ENCODE measurements around the gene PPP1R15B. TPM values are rescaled to one million over a fixed set of nuclear protein-coding genes. Genes with fewer than 3 reads are reported as not detected.
"Not testable (repeated sequence)": the region's sequence is repeated elsewhere in the genome, so short reads cannot be mapped to it uniquely, and the experiment has no call there.

PPP1R15B gene
- total RNA-seq, 1 experiment from 2014 or later, result 52.5 TPM

DNA sequence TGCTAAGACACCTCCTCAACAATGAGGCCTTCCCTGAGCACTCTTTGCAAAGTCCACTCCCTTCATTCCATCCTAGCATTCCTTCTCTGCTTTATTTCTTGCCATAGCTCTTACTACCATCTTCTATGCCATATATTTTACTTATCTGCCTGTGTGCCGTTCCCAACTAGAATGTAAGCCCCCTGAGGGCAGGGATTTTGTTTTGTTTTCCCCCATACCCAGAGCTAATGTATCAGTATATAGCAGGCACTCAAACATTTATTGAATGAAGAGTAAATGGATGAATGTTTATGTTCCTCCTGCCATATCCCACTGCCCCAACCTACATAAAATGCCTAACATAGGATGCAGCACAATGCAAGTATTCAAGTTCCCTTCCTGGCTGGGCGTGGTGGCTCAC lies 14.9 kb upstream of the PPP1R15B start:
- H3K27ac ChIP-seq (ENCODE audit: low read depth, low read length, poor library complexity, severe bottlenecking), result no peak overlapping the region
- CTCF ChIA-PET, result no interaction called here
- no peaks in the 10 kb centered on the region for H3K9me3 ChIP-seq (ENCODE audit: low read depth, low read length, poor library complexity, severe bottlenecking)
- no peak for DNase-seq (ENCODE audit: low spot score)
- no peak overlapping the region for H3K4me3 ChIP-seq (ENCODE audit: low read depth, low read length, poor library complexity, severe bottlenecking)
- TF ChIP-seq EZH2 (IDR thresholded peaks at IDR 0.05; ENCODE audit: borderline replicate concordance, low read depth, low read length, poor library complexity, severe bottlenecking), result no peak
- TF ChIP-seq, protein P1, sequence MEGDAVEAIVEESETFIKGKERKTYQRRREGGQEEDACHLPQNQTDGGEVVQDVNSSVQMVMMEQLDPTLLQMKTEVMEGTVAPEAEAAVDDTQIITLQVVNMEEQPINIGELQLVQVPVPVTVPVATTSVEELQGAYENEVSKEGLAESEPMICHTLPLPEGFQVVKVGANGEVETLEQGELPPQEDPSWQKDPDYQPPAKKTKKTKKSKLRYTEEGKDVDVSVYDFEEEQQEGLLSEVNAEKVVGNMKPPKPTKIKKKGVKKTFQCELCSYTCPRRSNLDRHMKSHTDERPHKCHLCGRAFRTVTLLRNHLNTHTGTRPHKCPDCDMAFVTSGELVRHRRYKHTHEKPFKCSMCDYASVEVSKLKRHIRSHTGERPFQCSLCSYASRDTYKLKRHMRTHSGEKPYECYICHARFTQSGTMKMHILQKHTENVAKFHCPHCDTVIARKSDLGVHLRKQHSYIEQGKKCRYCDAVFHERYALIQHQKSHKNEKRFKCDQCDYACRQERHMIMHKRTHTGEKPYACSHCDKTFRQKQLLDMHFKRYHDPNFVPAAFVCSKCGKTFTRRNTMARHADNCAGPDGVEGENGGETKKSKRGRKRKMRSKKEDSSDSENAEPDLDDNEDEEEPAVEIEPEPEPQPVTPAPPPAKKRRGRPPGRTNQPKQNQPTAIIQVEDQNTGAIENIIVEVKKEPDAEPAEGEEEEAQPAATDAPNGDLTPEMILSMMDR (conservative IDR thresholded peaks at IDR 0.05; ENCODE audit: low read depth, low read length), result no peak
- POLR2A ChIA-PET (ENCODE audit: low non-redundant PET), result no interaction called here
- intact Hi-C loops (cut with micrococcal nuclease; ENCODE audit: unreplicated experiment), result no loop called here
- H3K36me3 ChIP-seq (ENCODE audit: insufficient read depth, low read length, poor library complexity, severe bottlenecking), result peaks cover 4% of the 10 kb centered on the region
- no peaks in the 10 kb centered on the region for H3K4me1 ChIP-seq (ENCODE audit: insufficient read depth, low read length, poor library complexity, severe bottlenecking)
- no peaks in the 10 kb centered on the region for H3K27me3 ChIP-seq (replicated peaks; ENCODE audit: insufficient read depth, low read depth, low read length, poor library complexity)
- no TSS peak for BruUV-seq (replicated peaks)

DNA sequence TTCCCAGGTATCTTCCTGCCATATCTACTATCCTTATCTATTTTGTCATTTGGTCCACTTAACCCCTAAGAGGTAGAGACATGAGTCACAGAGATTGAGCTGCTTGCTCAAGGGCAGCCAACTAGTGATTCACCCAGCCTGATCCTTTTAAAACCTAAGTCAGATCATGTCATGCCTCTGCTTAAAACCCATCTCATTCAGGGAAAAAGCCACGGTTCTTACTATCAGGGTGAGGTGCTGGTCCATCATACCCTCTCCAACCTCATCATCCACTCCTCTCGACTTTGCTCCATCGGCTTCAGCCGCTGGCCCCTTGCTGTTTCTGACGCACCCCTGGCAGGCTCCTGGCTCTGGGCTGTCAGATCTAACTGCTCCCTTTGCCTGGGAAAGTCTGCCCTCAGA lies 14.4 kb upstream of the PPP1R15B start:
- Histone ChIP-seq H3K4me1 (ENCODE audit: insufficient read depth, low read length, poor library complexity, severe bottlenecking) (no peaks in the 10 kb centered on the region), H3K27ac (ENCODE audit: low read depth, low read length, poor library complexity, severe bottlenecking) (no peak overlapping the region), H3K27me3 (replicated peaks; ENCODE audit: insufficient read depth, low read depth, low read length, poor library complexity) (no peaks in the 10 kb centered on the region), H3K4me3 (ENCODE audit: low read depth, low read length, poor library complexity, severe bottlenecking) (no peak overlapping the region), H3K36me3 (ENCODE audit: insufficient read depth, low read length, poor library complexity, severe bottlenecking) (peaks cover 1% of the 10 kb centered on the region), H3K9me3 (ENCODE audit: low read depth, low read length, poor library complexity, severe bottlenecking) (no peaks in the 10 kb centered on the region)
- no TSS peak for BruUV-seq (replicated peaks)
- ChIA-PET POLR2A (ENCODE audit: low non-redundant PET) (no interaction called here), CTCF (no interaction called here)
- DNase-seq (ENCODE audit: low spot score), result no peak
- TF ChIP-seq EZH2 (IDR thresholded peaks at IDR 0.05; ENCODE audit: borderline replicate concordance, low read depth, low read length, poor library complexity, severe bottlenecking), result no peak
- TF ChIP-seq, protein P1 (conservative IDR thresholded peaks at IDR 0.05; ENCODE audit: low read depth, low read length), result no peak
- intact Hi-C loops (cut with micrococcal nuclease; ENCODE audit: unreplicated experiment), result no loop called here

DNA sequence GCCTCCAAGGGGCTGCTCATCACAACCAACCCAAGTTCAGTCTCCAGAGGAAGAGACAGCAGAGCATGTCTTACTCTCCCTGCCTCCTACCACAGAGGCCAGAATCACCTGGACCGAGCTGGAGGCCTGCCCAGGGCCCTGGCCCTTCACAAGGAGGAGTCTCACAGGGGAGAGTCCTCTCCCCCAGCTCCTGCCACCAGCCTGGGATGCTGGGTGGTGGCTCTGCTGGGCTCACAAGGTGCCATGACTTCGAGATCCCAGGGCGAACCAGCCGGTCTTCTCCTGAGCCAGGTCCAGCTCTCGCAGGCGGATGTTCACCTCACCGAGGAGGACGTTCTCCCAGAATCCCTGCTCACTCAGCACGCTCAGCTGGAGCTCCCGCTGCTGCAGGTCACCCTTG lies 13.0 kb upstream of the PPP1R15B start:
- no peak for TF ChIP-seq EZH2 (IDR thresholded peaks at IDR 0.05; ENCODE audit: borderline replicate concordance, low read depth, low read length, poor library complexity, severe bottlenecking)
- TF ChIP-seq, protein P1 (conservative IDR thresholded peaks at IDR 0.05; ENCODE audit: low read depth, low read length), result no peak
- DNase-seq (ENCODE audit: low spot score), result no peak
- H3K9me3 ChIP-seq (ENCODE audit: low read depth, low read length, poor library complexity, severe bottlenecking), result no peaks in the 10 kb centered on the region
- no peaks in the 10 kb centered on the region for H3K27me3 ChIP-seq (replicated peaks; ENCODE audit: insufficient read depth, low read depth, low read length, poor library complexity)
- CTCF ChIA-PET, result no interaction called here
- POLR2A ChIA-PET (ENCODE audit: low non-redundant PET), result no interaction called here
- no TSS peak for BruUV-seq (replicated peaks)
- no peak overlapping the region for H3K4me3 ChIP-seq (ENCODE audit: low read depth, low read length, poor library complexity, severe bottlenecking)
- H3K36me3 ChIP-seq (ENCODE audit: insufficient read depth, low read length, poor library complexity, severe bottlenecking), result no peaks in the 10 kb centered on the region
- peaks cover 7% of the 10 kb centered on the region for H3K4me1 ChIP-seq (ENCODE audit: insufficient read depth, low read length, poor library complexity, severe bottlenecking)
- intact Hi-C loops (cut with micrococcal nuclease; ENCODE audit: unreplicated experiment), result no loop called here
- no peak overlapping the region for H3K27ac ChIP-seq (ENCODE audit: low read depth, low read length, poor library complexity, severe bottlenecking)

DNA sequence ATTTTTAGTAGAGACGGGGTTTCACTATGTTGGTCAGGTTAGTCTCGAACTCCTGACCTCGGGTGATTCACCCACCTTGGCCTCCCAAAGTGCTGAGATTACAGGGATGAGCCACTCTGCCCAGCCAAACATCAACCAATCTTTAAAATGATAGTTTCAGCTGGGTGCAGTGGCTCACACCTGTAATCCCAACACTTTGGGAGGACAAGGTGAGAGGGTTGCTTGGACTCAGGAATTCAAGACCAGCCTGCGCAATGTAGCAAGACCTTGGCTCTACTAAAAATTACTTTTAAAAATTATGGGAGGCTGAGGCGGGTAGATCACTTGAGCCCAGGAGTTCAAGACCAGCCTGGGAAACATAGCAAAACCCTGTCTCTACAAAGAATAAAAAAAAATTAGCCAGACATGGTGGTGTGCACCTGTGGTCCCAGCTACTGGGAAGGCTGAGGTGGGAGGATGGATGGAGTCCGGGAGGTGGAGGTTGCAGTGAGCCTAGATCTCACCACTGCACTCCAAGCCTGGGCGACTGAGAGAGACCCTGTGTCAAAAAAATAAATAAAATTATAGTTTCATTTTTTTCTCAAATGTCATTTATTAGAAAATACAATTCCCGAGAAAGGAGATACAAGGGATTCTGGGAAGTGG lies 10.6 kb upstream of the PPP1R15B start:
- not testable (repeated sequence) for DNase-seq (ENCODE audit: low spot score)

More for the DNA sequence above, 10.6 kb upstream of the PPP1R15B start:
- CTCF ChIA-PET, result interaction anchor here (0.5 kb wide), 1 partner anchor 9 kb away, joined by 3 read pairs; no protein-coding TSS in a partner anchor
- peak overlapping the region; percentile 39 for H3K27ac ChIP-seq (ENCODE audit: low read depth, low read length, poor library complexity, severe bottlenecking)
- H3K27me3 ChIP-seq (replicated peaks; ENCODE audit: insufficient read depth, low read depth, low read length, poor library complexity); H3K9me3 ChIP-seq (ENCODE audit: low read depth, low read length, poor library complexity, severe bottlenecking); intact Hi-C loops (cut with micrococcal nuclease; ENCODE audit: unreplicated experiment); H3K36me3 ChIP-seq (ENCODE audit: insufficient read depth, low read length, poor library complexity, severe bottlenecking); POLR2A ChIA-PET (ENCODE audit: low non-redundant PET); H3K4me3 ChIP-seq (ENCODE audit: low read depth, low read length, poor library complexity, severe bottlenecking); BruUV-seq (replicated peaks): not testable (repeated sequence)
- peaks cover 29% of the 10 kb centered on the region for H3K4me1 ChIP-seq (ENCODE audit: insufficient read depth, low read length, poor library complexity, severe bottlenecking)

Data from A673 (cell line).